K562 (cell line): Measurements from ENCODE around the gene DCAF15. TPM values are rescaled to one million over a fixed set of nuclear protein-coding genes. Genes with fewer than 3 reads are reported as not detected.

ENCODE experiments used
- ATAC-seq: fragments of 200-7000 bp; cut with Tn5 transposase; 3 replicates; pipeline ENCODE4 v1.9.1; 2020; ENCODE audit warnings: moderate library complexity
- BruUV-seq: library from RNA; stranded (reverse); fragments of 400-500 nt; replicated peaks from 2 replicates; lab custom pipeline; 2021; lab: Mats Ljungman, UMichigan
- CTCF ChIA-PET: fragments of 300-600 bp; formaldehyde crosslinking; extraction: SDS; loops from one replicate; lab custom pipeline; 2021; ENCODE audit warnings: low intra/inter-chr PET ratio; lab: Yijun Ruan, JAX
- POLR2A ChIA-PET: fragments of 300-600, 350-650 bp; sonication (Branson Sonifier 250); formaldehyde crosslinking; extraction: SDS; loops from one replicate; lab custom pipeline; 2021; ENCODE audit warnings: antibody characterized with exemption, inconsistent platforms; lab: Yijun Ruan, JAX
- DNase-seq, 4 experiments: peaks; one replicate each; pipeline versions ENCODE4 v3.0.0 to v3.0.0-alpha.2; 2011 to 2018; ENCODE audit warnings: low spot score in 3 of 4, mixed read lengths in 3 of 4; ENCODE audit errors: extremely low read depth in 1 of 4
- FAIRE-seq: peaks from 2 replicates; lab custom pipeline; 2011; peaks lifted over from hg19 to GRCh38; lab: Jason Lieb, UNC
- H2AFZ ChIP-seq: 2 replicates; pipeline ENCODE4 v1.6.0; 2011; ENCODE audit warnings: low read depth, low read length, control low read depth, inconsistent platforms
- H3K27ac ChIP-seq: fragments of 200-600 bp; 3 replicates; pipeline ENCODE4 v1.8.0; 2011; ENCODE audit warnings: low read depth, mild to moderate bottlenecking, control low read depth, inconsistent platforms, low read length, moderate library complexity, mixed read lengths; ENCODE audit errors: extremely low read depth
- H3K27me3 ChIP-seq, 2 experiments: fragments of 300-600 bp in 1 of 2; 2 replicates in 1 of 2; 3 replicates in 1 of 2; pipeline versions ENCODE4 v1.6.0 to v1.8.0; 2011; ENCODE audit warnings: inconsistent platforms in 2 of 2, low read length in 2 of 2, mild to moderate bottlenecking in 1 of 2, mixed read lengths in 1 of 2, moderate library complexity in 1 of 2; ENCODE audit not compliant: control insufficient read depth in 2 of 2, insufficient read depth in 2 of 2
- H3K36me3 ChIP-seq: fragments of 300-600 bp; 3 replicates; pipeline ENCODE4 v1.8.0; 2011; ENCODE audit warnings: mild to moderate bottlenecking, low read length, inconsistent platforms; ENCODE audit not compliant: control insufficient read depth, insufficient read depth
- H3K4me1 ChIP-seq, 2 experiments: fragments of 200-600 bp in 1 of 2; replicated peaks in 1 of 2; 2 replicates in 1 of 2; 3 replicates in 1 of 2; pipeline versions ENCODE4 v1.5.1 to v1.8.0; 2011; ENCODE audit warnings: inconsistent platforms in 2 of 2, low read length in 2 of 2, mild to moderate bottlenecking in 1 of 2, mixed read lengths in 1 of 2, moderate library complexity in 1 of 2; ENCODE audit not compliant: control insufficient read depth in 2 of 2, insufficient read depth in 2 of 2
- H3K4me2 ChIP-seq: 2 replicates; pipeline ENCODE4 v1.6.1; 2011; ENCODE audit warnings: low read length, control low read depth, inconsistent platforms, mixed read lengths; ENCODE audit not compliant: insufficient read depth
- H3K4me3 ChIP-seq: fragments of 200-600 bp; sonication (generic), shearing (Covaris generic); 2 replicates; pipeline ENCODE4 v1.5.1; 2016; ENCODE audit warnings: control low read depth, inconsistent platforms
- H3K79me2 ChIP-seq: fragments of 200-600 bp; 3 replicates; pipeline ENCODE4 v1.8.0; 2011; ENCODE audit warnings: low read length, inconsistent platforms; ENCODE audit not compliant: control insufficient read depth, insufficient read depth
- H3K9ac ChIP-seq, 2 experiments: 2 replicates each; pipeline versions ENCODE4 v1.6.0 to v1.6.1; 2011; ENCODE audit warnings: low read depth in 2 of 2, low read length in 2 of 2, control low read depth in 1 of 2, inconsistent platforms in 1 of 2, mild to moderate bottlenecking in 1 of 2, mixed read lengths in 1 of 2; ENCODE audit not compliant: insufficient read depth in 1 of 2
- H3K9me1 ChIP-seq: one replicate; pipeline ENCODE4 v1.6.0; 2011; ENCODE audit warnings: inconsistent platforms, mild to moderate bottlenecking, low read length, moderate library complexity; ENCODE audit not compliant: control insufficient read depth, insufficient read depth
- H3K9me3 ChIP-seq: replicated peaks from 2 replicates; pipeline ENCODE4 v1.5.1; 2011; ENCODE audit warnings: low read depth, low read length, inconsistent platforms; ENCODE audit not compliant: control insufficient read depth, insufficient read depth
- H4K20me1 ChIP-seq: replicated peaks from 2 replicates; pipeline ENCODE4 v1.6.1; 2011; ENCODE audit warnings: low read length, inconsistent platforms, mixed read lengths; ENCODE audit not compliant: control insufficient read depth, insufficient read depth
- ARNT ChIP-seq, 2 experiments: fragments of 450-650 bp; IDR thresholded peaks; 2 replicates each; pipeline ENCODE4 v1.6.1; 2016; ENCODE audit warnings: mild to moderate bottlenecking in 1 of 2
- ELF2 ChIP-seq: fragments of 250-450 bp; sonication (Bioruptor Pico); IDR thresholded peaks from 2 replicates; pipeline ENCODE4 v1.5.0; 2021; ENCODE audit warnings: mild to moderate bottlenecking
- HMG20B ChIP-seq: fragments of 250-450 bp; sonication (Bioruptor Pico); IDR thresholded peaks from 2 replicates; pipeline ENCODE4 v1.5.0; 2021; ENCODE audit warnings: mild to moderate bottlenecking
- HOXB6 ChIP-seq: fragments of 250-450 bp; sonication (Bioruptor Pico); IDR thresholded peaks from 2 replicates; pipeline ENCODE4 v1.5.1; 2022; ENCODE audit warnings: mild to moderate bottlenecking, borderline replicate concordance
- IRF2 ChIP-seq: sonication (generic); formaldehyde crosslinking; IDR thresholded peaks from 2 replicates; pipeline ENCODE4 v1.8.1; 2022; ENCODE audit warnings: mild to moderate bottlenecking, missing genetic modification reagents
- LEF1 ChIP-seq: fragments of 450-650 bp; IDR thresholded peaks from 2 replicates; pipeline ENCODE4 v1.6.1; 2016; ENCODE audit warnings: mild to moderate bottlenecking
- NR2F6 ChIP-seq: fragments of 450-650 bp; formaldehyde crosslinking; IDR thresholded peaks from 2 replicates; pipeline ENCODE4 v1.4.0; 2020; ENCODE audit warnings: mild to moderate bottlenecking
- POLR3G ChIP-seq: IDR thresholded peaks from 2 replicates; pipeline ENCODE4 v1.6.1; 2011; ENCODE audit not compliant: insufficient read length, insufficient replicate concordance; ENCODE audit errors: extremely low read depth
- RNF219 ChIP-seq: fragments of 250-450 bp; sonication (Bioruptor Pico); IDR thresholded peaks from 2 replicates; pipeline ENCODE4 v1.5.0; 2022; ENCODE audit warnings: mild to moderate bottlenecking
- SIN3B ChIP-seq: fragments of 450-650 bp; IDR thresholded peaks from 2 replicates; pipeline ENCODE4 v1.6.1; 2017; ENCODE audit warnings: low read depth, mild to moderate bottlenecking, moderate library complexity
- TCF7L2 ChIP-seq: fragments of 150-350 bp; IDR thresholded peaks from 2 replicates; pipeline ENCODE4 v1.6.1; 2016; ENCODE audit warnings: low read depth, mild to moderate bottlenecking, low read length, moderate library complexity
- ZC3H8 ChIP-seq: fragments of 450-650 bp; IDR thresholded peaks from 2 replicates; pipeline ENCODE4 v1.6.1; 2017
- ZNF407 ChIP-seq: fragments of 450-650 bp; IDR thresholded peaks from 2 replicates; pipeline ENCODE4 v1.6.1; 2016; ENCODE audit warnings: low read depth
- ZNF41 ChIP-seq: fragments of 250-450 bp; sonication (Bioruptor Pico); conservative IDR thresholded peaks from 2 replicates; pipeline ENCODE4 v1.4.0; 2020; ENCODE audit warnings: mild to moderate bottlenecking
- WGBS: fragments of 100-300 bp; shearing (Covaris generic); methylation state at CpG from one replicate; pipeline ENCODE4 v1.1.6; 2016; ENCODE audit warnings: low coverage, mixed read lengths; ENCODE audit not compliant: insufficient coverage; ENCODE audit errors: missing lambda C conversion rate; 5-methylcytosine and 5-hydroxymethylcytosine counted together
- in situ Hi-C: fragments of 300-500 bp; cut with MboI; formaldehyde crosslinking; loops from 4 replicates; pipeline ENCODE4 v1.15.0; 2018; ENCODE audit warnings: inconsistent platforms, mixed read lengths
- intact Hi-C: fragments of 100-400 bp; cut with micrococcal nuclease; formaldehyde crosslinking; loops from 2 replicates; pipeline ENCODE4 v1.14.2; 2022
- polyA plus RNA-seq, 8 experiments: library from polyadenylated mRNA; depleted of rRNA in 4 of 8; stranded (reverse) in 5 of 8; unstranded in 3 of 8; fragments of >200 nt; fragmentation: Nextera tagmentation in 2 of 8; fragmentation: Illumina TruSeq in 1 of 8; extraction: Ambion mirVana in 2 of 8; extraction: Trizol in 1 of 8; gene quantifications; 2 replicates each; pipeline versions ENCODE4 v1.2.1 to v1.2.3, GENCODE V29; 2011 to 2014; ENCODE audit warnings: inconsistent platforms in 1 of 8, missing spikeins in 1 of 8
- total RNA-seq, 7 experiments: library from RNA; depleted of rRNA in 6 of 7; stranded (reverse); fragments of >200 nt in 6 of 7; fragmentation: Illumina TruSeq in 2 of 7; extraction: Trizol in 2 of 7; gene quantifications; 2 replicates each; pipeline versions ENCODE4 v1.2.1 to v1.2.3, GENCODE V29; 2011 to 2021; ENCODE audit warnings: low replicate concordance in 1 of 7

DCAF15 gene
- total and polyA plus RNA-seq, 9 of the 15 experiments (the other 6 are each of a cell fraction or from before 2014, with no cell fraction given), result 0.17 to 68.5 (median 27.7) TPM

GRCh38 chr19:13995017-13995728 lies 42.9 kb downstream of the DCAF15 start:
- Histone ChIP-seq H3K4me2 (no peak overlapping the region), H3K27ac (no peak overlapping the region), H3K9ac (peak overlapping the region in 1 of 2 experiments; percentile 80; a peak in 2 of 4 replicates), H3K4me3 (no peak overlapping the region), H3K27me3 (no peaks in the 10 kb centered on the region), H2AFZ (no peak overlapping the region), H4K20me1 (no peaks in the 10 kb centered on the region), H3K79me2 (peaks cover 19% of the 10 kb centered on the region), H3K36me3 (peaks cover 63% of the 10 kb centered on the region; the same call in 2 of the 3 replicates), H3K9me3 (no peaks in the 10 kb centered on the region), H3K4me1 (peaks cover 0 to 17% of the 10 kb centered on the region in 2 experiments; a peak in 3 of 5 replicates), H3K9me1 (peaks cover 3% of the 10 kb centered on the region)
- in situ Hi-C loops, result no loop called here
- ChIA-PET POLR2A (interaction anchor here (0.8 to 1.3 kb wide), 2 partner anchors 10 to 11 kb away, joined by 5 to 7 read pairs; partner anchors contain the start of gene RFX1), CTCF (no interaction called here)
- WGBS, result 92% methylated on average over 12 of the region's 13 CpGs
- intact Hi-C loops, result no loop called here
- FAIRE-seq (no peak), DNase-seq (no peak), ATAC-seq (no peak)
- BruUV-seq, result no TSS peak
- TF ChIP-seq ZNF407 (no peak), LEF1 (no peak), RNF219 (CRISPR knock-in tag) (no peak), ZC3H8 (no peak), ARNT (IDR thresholded peaks at IDR 0.05) (no peak), SIN3B (no peak), HOXB6 (no peak), IRF2 (CRISPR knock-in tag) (no peak), POLR3G (no peak), ELF2 (CRISPR knock-in tag) (no peak), ZNF41 (CRISPR knock-in tag) (no peak), HMG20B (no peak), NR2F6 (CRISPR knock-in tag) (no peak), TCF7L2 (no peak)
